A549 (cell line): ENCODE results near the gene ACSF3. TPM values are rescaled to one million over a fixed set of nuclear protein-coding genes. Genes with fewer than 3 reads are reported as not detected.

Source experiments
- ATAC-seq, 2 experiments: fragments of 200-7000 bp in 1 of 2; fragments of >200 bp in 1 of 2; cut with Nextera tagmentation in 1 of 2; cut with Tn5 transposase in 1 of 2; 3 replicates each; pipeline versions ENCODE4 v1.8.0 to v1.9.1; 2018 to 2020; ENCODE audit warnings: mild to moderate bottlenecking in 1 of 2, moderate library complexity in 1 of 2
- CTCF ChIA-PET: fragments of 300-600 bp; sonication (Branson Sonifier 250); formaldehyde crosslinking; extraction: SDS; loops from one replicate; lab custom pipeline; 2021; ENCODE audit warnings: antibody characterized with exemption, inconsistent platforms; lab: Yijun Ruan, JAX
- POLR2A ChIA-PET: fragments of 350-600 bp; formaldehyde crosslinking; extraction: SDS; loops from one replicate; lab custom pipeline; 2021; ENCODE audit warnings: antibody characterized with exemption, inconsistent platforms; lab: Yijun Ruan, JAX
- DNase-seq, 2 experiments: peaks; one replicate each; pipeline versions ENCODE4 v3.0.0 to v3.0.0-alpha.2; 2011 to 2016; ENCODE audit warnings: low read depth in 1 of 2, low spot score in 1 of 2
- FAIRE-seq: peaks from 2 replicates; lab custom pipeline; 2011; peaks lifted over from hg19 to GRCh38; lab: Jason Lieb, UNC
- H3K27ac ChIP-seq, 2 experiments: fragments of >200 bp; sonication (Bioruptor Twin); formaldehyde crosslinking; 3 replicates each; pipeline ENCODE4 v1.5.1; 2016 to 2017
- H3K4me1 ChIP-seq: fragments of >200 bp; sonication (Bioruptor Twin); formaldehyde crosslinking; 3 replicates; pipeline ENCODE4 v1.6.1; 2016
- H3K4me2 ChIP-seq: fragments of >200 bp; sonication (Bioruptor Twin); formaldehyde crosslinking; 3 replicates; pipeline ENCODE4 v1.6.1; 2016
- H3K4me3 ChIP-seq: fragments of >200 bp; sonication (Bioruptor Twin); formaldehyde crosslinking; 3 replicates; pipeline ENCODE4 v1.5.1; 2016
- H3K9me3 ChIP-seq: fragments of >200 bp; sonication (Bioruptor Twin); formaldehyde crosslinking; 3 replicates; pipeline ENCODE4 v1.6.1; 2016
- CEBPB ChIP-seq, 2 experiments: fragments of >200 bp in 1 of 2; sonication (Bioruptor Twin) in 1 of 2; formaldehyde crosslinking in 1 of 2; IDR thresholded peaks; 2 replicates each; pipeline ENCODE4 v1.6.1; 2012 to 2016
- CHD2 ChIP-seq: fragments of 150-350 bp; IDR thresholded peaks from 2 replicates; pipeline ENCODE4 v1.6.1; 2014; ENCODE audit warnings: low read length; ENCODE audit not compliant: partially characterized antibody
- CHD4 ChIP-seq: fragments of 200-600 bp; sonication (generic); IDR thresholded peaks from 2 replicates; pipeline ENCODE4 v1.6.1; 2016; ENCODE audit warnings: antibody characterized with exemption, mild to moderate bottlenecking, borderline replicate concordance
- ELK1 ChIP-seq: fragments of 150-350 bp; IDR thresholded peaks from 2 replicates; pipeline ENCODE4 v1.6.1; 2014; ENCODE audit warnings: low read depth, mild to moderate bottlenecking, low read length
- EP300 ChIP-seq, 2 experiments: fragments of >200 bp; sonication (Bioruptor Twin); formaldehyde crosslinking; IDR thresholded peaks; 2 replicates in 1 of 2; 3 replicates in 1 of 2; pipeline ENCODE4 v1.6.1; 2016 to 2017
- HEYL ChIP-seq: fragments of 250-450 bp; sonication (Bioruptor Pico); IDR thresholded peaks from 2 replicates; pipeline ENCODE4 v1.8.0; 2021; ENCODE audit warnings: mild to moderate bottlenecking, moderate library complexity
- HOXA7 ChIP-seq: fragments of 250-450 bp; sonication (Bioruptor Pico); IDR thresholded peaks from 2 replicates; pipeline ENCODE4 v1.5.0; 2020; ENCODE audit warnings: mild to moderate bottlenecking, moderate library complexity
- KDM5A ChIP-seq: fragments of 200-600 bp; sonication (generic); IDR thresholded peaks from 2 replicates; pipeline ENCODE4 v1.6.1; 2016; ENCODE audit warnings: antibody characterized with exemption, mild to moderate bottlenecking
- MYC ChIP-seq: IDR thresholded peaks from 2 replicates; pipeline ENCODE4 v1.6.1; 2012; ENCODE audit warnings: mild to moderate bottlenecking, inconsistent platforms, low read length, improper control_type of control experiment, borderline replicate concordance
- POLR2A ChIP-seq: IDR thresholded peaks from 2 replicates; pipeline ENCODE4 v1.6.1; 2012; ENCODE audit warnings: mild to moderate bottlenecking, low read length
- RCOR1 ChIP-seq: fragments of 150-350 bp; IDR thresholded peaks from 2 replicates; pipeline ENCODE4 v1.6.1; 2014; ENCODE audit warnings: antibody characterized with exemption, low read length, low read depth
- RFX5 ChIP-seq: fragments of 450-650 bp; IDR thresholded peaks from 2 replicates; pipeline ENCODE4 v1.7.1; 2014; ENCODE audit warnings: antibody characterized with exemption, mild to moderate bottlenecking, moderate library complexity
- RNF2 ChIP-seq: fragments of 200-600 bp; sonication (generic); IDR thresholded peaks from 2 replicates; pipeline ENCODE4 v1.6.1; 2016; ENCODE audit warnings: low read depth, mild to moderate bottlenecking, antibody characterized with exemption, moderate library complexity, borderline replicate concordance
- SMC3 ChIP-seq: fragments of >200 bp; sonication (Bioruptor Twin); formaldehyde crosslinking; IDR thresholded peaks from 3 replicates; pipeline ENCODE4 v1.6.1; 2018; ENCODE audit warnings: inconsistent platforms
- TFCP2L1 ChIP-seq: fragments of 250-450 bp; sonication (Bioruptor Pico); IDR thresholded peaks from 2 replicates; pipeline ENCODE4 v1.5.0; 2021; ENCODE audit warnings: mild to moderate bottlenecking
- ZFP36 ChIP-seq: fragments of 450-650 bp; IDR thresholded peaks from 2 replicates; pipeline ENCODE4 v1.6.1; 2014; ENCODE audit warnings: borderline replicate concordance; ENCODE audit not compliant: partially characterized antibody
- ZNF302 ChIP-seq: fragments of 250-450 bp; sonication (Bioruptor Pico); IDR thresholded peaks from 2 replicates; pipeline ENCODE4 v1.9.0; 2021; ENCODE audit warnings: inconsistent platforms, mild to moderate bottlenecking, moderate library complexity
- WGBS: methylation state at CpG from one replicate; pipeline ENCODE4 v1.1.6; 2017; ENCODE audit errors: missing lambda C conversion rate; 5-methylcytosine and 5-hydroxymethylcytosine counted together
- polyA plus RNA-seq, 4 experiments: library from polyadenylated mRNA; depleted of rRNA in 3 of 4; stranded (reverse); fragments of >200 nt; fragmentation: RNase III in 1 of 4; extraction: RNeasy Plus Mini Kit Qiagen cat#74134 plus additional on column Dnase treatment in 1 of 4; gene quantifications; 2 replicates in 3 of 4; 3 replicates in 1 of 4; pipeline ENCODE4 v1.2.3, GENCODE V29; 2011 to 2017
- TF ChIP-seq, protein P1 (sequence below): fragments of >200 bp; sonication (Bioruptor Twin); formaldehyde crosslinking; IDR thresholded peaks from 3 replicates; pipeline ENCODE4 v1.6.1; 2016
- TF ChIP-seq, protein P2 (sequence below): fragments of >200 bp; sonication (Bioruptor Twin); formaldehyde crosslinking; IDR thresholded peaks from 2 replicates; pipeline ENCODE4 v1.6.1; 2016
- TF ChIP-seq, protein P3 (sequence below): fragments of 200-600 bp; sonication (generic); IDR thresholded peaks from 2 replicates; pipeline ENCODE4 v1.6.1; 2016; ENCODE audit warnings: antibody characterized with exemption, mild to moderate bottlenecking, moderate library complexity

Gene ACSF3
- polyA plus RNA-seq, 2 of the 4 experiments (the other 2 are of a cell fraction): 9.8 to 13.1 TPM

GRCh38 chr16:89195521-89196171 lies 102.0 kb downstream of the ACSF3 start:
- WGBS: 89% methylated on average over 13 of the region's 21 CpGs
- Histone ChIP-seq H3K4me3 (no peak overlapping the region), H3K4me2 (no peak overlapping the region), H3K9me3 (no peaks in the 10 kb centered on the region), H3K4me1 (peaks cover 10% of the 10 kb centered on the region; the same call in 2 of the 3 replicates), H3K27ac (no peak overlapping the region)
- TF ChIP-seq ZNF302 (CRISPR knock-in tag) (no peak), SMC3 (no peak), ELK1 (no peak)
- DNase-seq: no peak
- no peak for FAIRE-seq
- POLR2A ChIA-PET: no interaction called here
- CTCF ChIA-PET: no interaction called here
- no peak for ATAC-seq

DNA sequence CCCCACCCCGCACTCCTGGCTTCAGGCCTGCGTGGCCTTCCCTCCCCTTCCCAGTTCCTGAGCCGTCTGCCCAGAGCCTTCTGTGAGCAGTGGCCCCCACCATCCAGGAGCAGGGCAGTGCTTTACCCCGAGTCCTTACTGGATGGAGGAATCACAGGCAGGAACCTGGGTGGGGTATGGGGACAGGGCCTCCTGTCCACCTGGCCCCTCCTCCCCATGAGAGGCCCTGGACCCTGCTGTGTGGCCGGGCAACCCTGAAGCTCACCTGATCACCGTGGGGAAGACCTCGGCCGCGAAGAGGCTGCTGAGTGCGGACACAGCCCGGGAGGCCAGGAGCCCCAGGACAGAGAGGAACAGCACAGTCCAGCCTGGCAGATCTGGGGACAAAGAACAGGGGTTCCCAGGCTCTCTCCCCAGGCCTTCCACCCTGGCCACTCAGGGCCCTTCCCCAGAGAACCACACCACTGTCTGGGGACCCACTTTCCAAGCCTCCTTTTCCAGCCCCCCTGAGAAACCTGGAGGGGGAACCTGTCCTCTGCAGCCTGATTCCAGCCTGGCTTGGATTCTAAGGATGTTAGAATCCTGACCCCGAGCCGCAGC lies 103.5 kb downstream of the ACSF3 start:
- no peak for FAIRE-seq
- WGBS: 98% methylated on average over 9 of the region's 13 CpGs

GRCh38 chr16:89197633-89198416 lies 104.2 kb downstream of the ACSF3 start:
- CTCF ChIA-PET: interaction anchor here (1.0 to 1.3 kb wide), 4 partner anchors 13 to 30 kb away, joined by 3 read pairs; partner anchors contain the start of gene ZNF778
- 86% methylated on average over 26 of the region's 26 CpGs for WGBS
- no peak overlapping the region for H3K4me3 ChIP-seq
- peaks cover 12% of the 10 kb centered on the region for H3K4me1 ChIP-seq
- POLR2A ChIA-PET: no interaction called here
- ATAC-seq (no peak), FAIRE-seq (no peak), DNase-seq (no peak)
- H3K27ac ChIP-seq: no peak overlapping the region
- 0 out of 3 replicates have a peak, but pooled peaks cover under 1% of the 10 kb centered on the region for H3K9me3 ChIP-seq
- TF ChIP-seq HOXA7: no peak
- TF ChIP-seq, protein P1, sequence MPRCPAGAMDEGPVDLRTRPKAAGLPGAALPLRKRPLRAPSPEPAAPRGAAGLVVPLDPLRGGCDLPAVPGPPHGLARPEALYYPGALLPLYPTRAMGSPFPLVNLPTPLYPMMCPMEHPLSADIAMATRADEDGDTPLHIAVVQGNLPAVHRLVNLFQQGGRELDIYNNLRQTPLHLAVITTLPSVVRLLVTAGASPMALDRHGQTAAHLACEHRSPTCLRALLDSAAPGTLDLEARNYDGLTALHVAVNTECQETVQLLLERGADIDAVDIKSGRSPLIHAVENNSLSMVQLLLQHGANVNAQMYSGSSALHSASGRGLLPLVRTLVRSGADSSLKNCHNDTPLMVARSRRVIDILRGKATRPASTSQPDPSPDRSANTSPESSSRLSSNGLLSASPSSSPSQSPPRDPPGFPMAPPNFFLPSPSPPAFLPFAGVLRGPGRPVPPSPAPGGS: no peak
- no peak for TF ChIP-seq TFCP2L1 (CRISPR knock-in tag)
- no peak overlapping the region for H3K4me2 ChIP-seq

More for the DNA sequence above, 103.5 kb downstream of the ACSF3 start:
- POLR2A ChIA-PET: no interaction called here
- no peaks in the 10 kb centered on the region for H3K9me3 ChIP-seq
- no peak for ATAC-seq
- CTCF ChIA-PET: interaction anchor here (0.7 to 1.3 kb wide), 5 partner anchors 14 to 843 kb away, joined by 3 to 4 read pairs (median 3); partner anchors contain the start of gene ZNF778
- peaks cover 12% of the 10 kb centered on the region for H3K4me1 ChIP-seq
- no peak overlapping the region for H3K27ac ChIP-seq
- H3K4me3 ChIP-seq: no peak overlapping the region
- H3K4me2 ChIP-seq: no peak overlapping the region
- no peak for DNase-seq
- no peak for TF ChIP-seq CHD4
- no peak for TF ChIP-seq CEBPB (IDR thresholded peaks at IDR 0.05)
- TF ChIP-seq RCOR1: no peak
- no peak for TF ChIP-seq EP300 (IDR thresholded peaks at IDR 0.05)
- no peak for TF ChIP-seq POLR2A
- no peak for TF ChIP-seq TFCP2L1 (CRISPR knock-in tag)
- TF ChIP-seq, protein P2, sequence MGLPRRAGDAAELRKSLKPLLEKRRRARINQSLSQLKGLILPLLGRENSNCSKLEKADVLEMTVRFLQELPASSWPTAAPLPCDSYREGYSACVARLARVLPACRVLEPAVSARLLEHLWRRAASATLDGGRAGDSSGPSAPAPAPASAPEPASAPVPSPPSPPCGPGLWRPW: no peak
- TF ChIP-seq CHD2: no peak
- no peak for TF ChIP-seq ZNF302 (CRISPR knock-in tag)
- no peak for TF ChIP-seq RNF2
- TF ChIP-seq MYC: no peak
- no peak for TF ChIP-seq ZFP36
- TF ChIP-seq, protein P3, sequence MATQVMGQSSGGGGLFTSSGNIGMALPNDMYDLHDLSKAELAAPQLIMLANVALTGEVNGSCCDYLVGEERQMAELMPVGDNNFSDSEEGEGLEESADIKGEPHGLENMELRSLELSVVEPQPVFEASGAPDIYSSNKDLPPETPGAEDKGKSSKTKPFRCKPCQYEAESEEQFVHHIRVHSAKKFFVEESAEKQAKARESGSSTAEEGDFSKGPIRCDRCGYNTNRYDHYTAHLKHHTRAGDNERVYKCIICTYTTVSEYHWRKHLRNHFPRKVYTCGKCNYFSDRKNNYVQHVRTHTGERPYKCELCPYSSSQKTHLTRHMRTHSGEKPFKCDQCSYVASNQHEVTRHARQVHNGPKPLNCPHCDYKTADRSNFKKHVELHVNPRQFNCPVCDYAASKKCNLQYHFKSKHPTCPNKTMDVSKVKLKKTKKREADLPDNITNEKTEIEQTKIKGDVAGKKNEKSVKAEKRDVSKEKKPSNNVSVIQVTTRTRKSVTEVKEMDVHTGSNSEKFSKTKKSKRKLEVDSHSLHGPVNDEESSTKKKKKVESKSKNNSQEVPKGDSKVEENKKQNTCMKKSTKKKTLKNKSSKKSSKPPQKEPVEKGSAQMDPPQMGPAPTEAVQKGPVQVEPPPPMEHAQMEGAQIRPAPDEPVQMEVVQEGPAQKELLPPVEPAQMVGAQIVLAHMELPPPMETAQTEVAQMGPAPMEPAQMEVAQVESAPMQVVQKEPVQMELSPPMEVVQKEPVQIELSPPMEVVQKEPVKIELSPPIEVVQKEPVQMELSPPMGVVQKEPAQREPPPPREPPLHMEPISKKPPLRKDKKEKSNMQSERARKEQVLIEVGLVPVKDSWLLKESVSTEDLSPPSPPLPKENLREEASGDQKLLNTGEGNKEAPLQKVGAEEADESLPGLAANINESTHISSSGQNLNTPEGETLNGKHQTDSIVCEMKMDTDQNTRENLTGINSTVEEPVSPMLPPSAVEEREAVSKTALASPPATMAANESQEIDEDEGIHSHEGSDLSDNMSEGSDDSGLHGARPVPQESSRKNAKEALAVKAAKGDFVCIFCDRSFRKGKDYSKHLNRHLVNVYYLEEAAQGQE: no peak
- no peak for TF ChIP-seq RFX5
- no peak for TF ChIP-seq HEYL (CRISPR knock-in tag)
- no peak for TF ChIP-seq KDM5A
